HCEC 1CT (cell line): ENCODE measurements around the gene IRGC.

Source experiments
- DNase-seq: peaks from one replicate; pipeline ENCODE4 v3.0.0-alpha.2; 2017

Gene IRGC

DNA sequence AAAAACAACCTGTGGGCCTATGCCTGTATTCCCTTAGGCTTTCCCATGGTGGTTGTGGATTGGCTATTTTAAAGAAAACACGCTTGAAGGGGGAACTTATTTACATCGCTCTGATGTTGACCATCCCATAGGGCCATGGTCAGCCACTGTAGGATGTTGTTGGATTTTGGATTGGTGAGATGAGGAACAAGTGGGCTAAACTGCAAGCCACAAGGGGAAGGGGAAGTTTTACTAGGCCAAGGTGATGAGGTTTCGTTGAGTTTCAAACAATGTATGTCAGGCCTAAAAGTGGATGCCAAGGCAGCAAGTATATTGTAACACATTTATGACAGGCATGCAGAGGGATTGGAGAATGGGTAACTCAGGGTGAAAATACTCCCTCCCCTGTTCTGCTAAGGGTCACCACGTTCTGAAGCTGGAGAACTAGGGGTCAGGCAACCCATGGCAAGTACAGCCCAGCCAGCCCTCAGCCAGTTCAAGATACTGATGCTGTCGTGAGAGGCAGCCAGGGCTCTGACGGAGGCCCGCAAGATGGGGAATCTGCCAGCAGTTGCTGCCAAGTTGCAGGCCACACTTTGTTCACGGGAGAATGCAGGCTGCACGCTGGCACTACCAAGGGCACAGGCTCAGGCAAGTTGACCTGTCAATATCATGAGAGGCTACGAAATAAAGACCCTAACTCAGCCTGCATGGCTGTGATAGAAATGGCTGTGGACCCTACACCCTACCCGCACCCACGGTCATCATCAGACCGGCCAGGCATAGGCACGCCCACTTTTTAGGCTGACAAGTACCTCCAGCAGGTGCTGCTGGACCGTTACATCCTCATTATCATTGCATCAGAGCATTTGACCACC is 11.1 kb downstream of the IRGC start:
- DNase-seq: no peak

DNA sequence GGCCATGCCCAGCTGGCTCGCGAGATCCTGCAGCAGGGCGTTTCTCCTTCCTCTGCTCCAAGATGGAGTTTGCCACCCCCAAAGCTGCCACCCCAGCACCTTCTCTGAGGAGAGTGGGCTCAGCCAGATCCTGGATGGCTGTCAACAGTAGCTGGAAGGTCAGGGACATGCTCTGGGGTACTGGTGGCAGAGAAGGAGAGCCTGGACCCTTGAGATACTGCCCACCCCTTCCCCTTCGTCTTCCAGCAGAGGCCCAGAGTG is 11.6 kb downstream of the IRGC start:
- DNase-seq: no peak

DNA sequence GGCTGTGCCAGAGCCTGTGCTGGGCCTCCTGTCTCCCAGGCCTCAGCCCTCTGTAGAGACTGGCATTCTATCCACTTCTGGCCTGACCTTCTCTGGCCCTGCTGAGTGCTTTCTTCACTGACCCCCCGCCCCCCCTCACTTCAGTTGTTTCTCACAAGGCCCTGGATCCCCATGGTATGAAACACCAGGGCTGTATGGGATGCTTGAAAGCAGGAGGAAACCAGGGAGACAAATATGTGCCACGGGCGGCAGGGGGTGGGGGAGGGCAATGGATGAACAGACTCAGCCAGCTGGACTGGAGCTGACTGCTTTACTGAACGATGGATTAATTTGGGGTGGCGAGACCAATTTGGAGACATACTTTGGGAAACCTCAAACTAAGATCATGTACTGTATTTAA is 14.0 kb downstream of the IRGC start:
- no peak for DNase-seq

DNA sequence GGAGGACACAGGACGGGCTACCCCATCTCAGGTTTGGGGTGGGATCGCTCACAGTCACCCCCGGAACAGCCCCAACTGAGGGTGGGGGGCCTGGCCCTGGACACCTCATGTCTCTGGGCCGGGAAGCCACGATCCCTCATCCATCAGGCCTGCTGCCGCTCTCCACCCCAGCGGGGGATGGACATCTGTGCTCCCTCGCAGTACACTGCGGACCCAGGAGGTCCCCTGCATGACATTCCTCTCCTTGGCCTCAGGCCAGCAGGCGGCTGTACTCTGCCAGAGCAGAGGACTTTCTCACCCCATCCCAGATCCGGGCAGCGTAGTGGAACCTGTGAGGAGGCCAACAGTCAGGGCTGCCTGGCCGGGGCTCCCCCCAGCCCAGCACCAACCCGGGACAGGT is 15.5 kb downstream of the IRGC start:
- DNase-seq: no peak

DNA sequence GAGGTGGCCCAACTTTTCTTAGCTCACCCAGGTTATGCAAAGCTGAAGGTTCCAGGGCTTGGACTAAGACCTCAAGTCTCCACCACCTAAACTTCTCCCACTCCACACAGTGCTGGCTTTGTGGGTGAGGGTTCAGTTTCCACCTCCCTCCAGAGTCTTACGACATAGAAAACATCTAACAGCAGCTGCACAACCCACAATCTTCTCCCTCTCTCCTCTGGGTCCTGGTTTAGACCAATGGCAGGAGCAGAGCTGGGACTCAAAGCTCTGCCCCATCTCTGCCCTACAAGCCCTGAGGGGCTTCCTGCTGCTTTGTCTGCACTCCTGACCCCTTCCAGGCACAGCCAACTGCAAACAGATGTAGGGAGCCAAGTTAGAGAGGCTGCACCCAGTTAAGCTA is 16.0 kb downstream of the IRGC start:
- DNase-seq: no peak

DNA sequence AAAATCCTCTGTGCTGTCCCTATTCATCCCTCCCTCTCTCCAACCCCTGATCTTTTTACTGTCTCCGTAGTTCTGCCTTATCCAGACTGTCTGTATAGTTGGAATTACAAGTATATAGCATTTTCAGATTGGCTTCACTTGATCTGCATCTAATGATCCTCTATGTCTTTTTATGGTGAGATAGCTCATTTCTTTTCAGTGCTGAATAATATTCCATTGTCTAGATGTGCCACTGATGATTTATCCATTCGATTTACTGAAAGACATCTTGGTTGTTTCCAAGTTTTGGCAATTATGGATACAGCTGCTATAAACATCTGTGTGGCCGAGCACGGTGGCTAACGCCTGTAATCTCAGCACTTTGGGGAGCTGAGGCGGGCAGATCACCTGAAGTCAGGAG is 19.1 kb downstream of the IRGC start:
- DNase-seq: no peak

DNA sequence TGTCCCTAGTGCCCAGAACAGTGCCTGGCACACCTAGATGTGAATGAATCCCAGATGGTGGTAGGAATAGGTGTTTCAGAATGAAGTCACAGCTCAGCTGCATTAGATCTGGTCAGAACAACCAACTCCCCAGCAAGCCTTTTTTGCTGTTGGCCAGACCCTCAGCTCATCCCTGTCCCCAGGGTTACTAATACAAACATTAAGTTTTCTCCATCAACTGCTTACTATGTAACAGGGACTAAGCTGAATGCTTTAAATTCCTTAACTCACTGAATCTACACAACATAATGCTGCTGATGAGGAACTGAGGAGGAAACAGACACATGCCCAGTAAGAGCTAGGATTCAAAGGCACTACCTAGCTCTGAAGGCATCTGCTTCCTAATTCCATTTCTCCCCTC is 20.1 kb downstream of the IRGC start:
- DNase-seq: no peak

DNA sequence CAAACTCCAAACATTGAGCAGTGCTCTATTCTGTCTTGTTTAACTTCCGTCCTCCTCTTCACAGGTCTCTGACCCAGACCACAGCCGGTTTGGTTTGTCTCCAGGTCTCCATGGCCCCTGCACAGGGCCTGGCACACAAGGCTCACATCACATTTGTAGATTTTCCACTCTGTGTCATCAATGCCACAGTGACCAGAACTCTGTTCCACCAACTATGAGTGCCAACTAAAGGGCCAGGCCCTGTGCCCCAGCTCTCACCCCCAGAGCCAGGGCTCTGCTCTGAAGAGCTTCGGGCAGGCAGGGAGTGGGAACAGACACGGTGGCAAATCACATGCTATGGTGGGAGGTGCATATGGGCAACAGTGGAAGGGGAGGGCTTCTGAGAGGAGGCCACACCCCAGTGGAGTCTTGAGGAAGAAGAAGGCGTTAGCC is 22.9 kb downstream of the IRGC start:
- no peak for DNase-seq

DNA sequence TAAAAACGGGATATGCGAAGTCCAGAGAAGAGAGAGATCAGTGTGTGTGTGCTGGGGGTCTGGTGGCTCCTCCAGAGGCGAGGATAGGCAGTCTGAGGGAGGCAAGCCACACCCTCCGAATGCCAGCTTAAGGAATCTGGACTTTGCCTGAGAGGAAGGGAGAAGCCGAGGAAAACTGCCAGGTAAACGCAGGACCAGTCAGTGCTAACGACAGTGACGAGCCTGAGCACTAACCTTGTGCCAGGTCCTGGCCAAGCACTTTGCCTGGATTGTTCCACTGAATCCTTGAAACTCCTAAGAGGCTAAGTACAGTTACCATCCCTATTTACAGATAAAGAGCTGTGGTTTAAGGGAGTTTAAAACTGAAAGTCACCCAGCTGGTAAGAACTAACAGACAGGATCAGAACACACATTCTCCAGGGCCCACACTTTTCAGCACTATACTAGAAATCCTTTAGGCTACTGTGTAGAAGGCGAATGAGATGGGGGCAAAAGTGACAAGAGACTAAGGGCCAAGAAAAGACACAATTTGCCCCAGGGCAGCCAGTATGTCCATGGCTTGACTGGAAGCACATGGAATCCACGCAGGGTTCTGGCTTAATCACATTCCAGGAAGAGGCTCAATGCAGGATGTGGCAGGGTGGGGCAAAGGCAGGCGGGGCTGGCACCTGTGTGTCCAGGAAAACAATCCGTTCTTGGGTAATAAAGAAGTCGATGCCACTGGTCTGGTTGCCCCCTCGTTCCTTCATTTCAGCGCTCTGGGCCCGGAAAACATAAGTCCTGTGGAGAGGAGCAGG is 23.8 kb downstream of the IRGC start:
- DNase-seq: no peak

DNA sequence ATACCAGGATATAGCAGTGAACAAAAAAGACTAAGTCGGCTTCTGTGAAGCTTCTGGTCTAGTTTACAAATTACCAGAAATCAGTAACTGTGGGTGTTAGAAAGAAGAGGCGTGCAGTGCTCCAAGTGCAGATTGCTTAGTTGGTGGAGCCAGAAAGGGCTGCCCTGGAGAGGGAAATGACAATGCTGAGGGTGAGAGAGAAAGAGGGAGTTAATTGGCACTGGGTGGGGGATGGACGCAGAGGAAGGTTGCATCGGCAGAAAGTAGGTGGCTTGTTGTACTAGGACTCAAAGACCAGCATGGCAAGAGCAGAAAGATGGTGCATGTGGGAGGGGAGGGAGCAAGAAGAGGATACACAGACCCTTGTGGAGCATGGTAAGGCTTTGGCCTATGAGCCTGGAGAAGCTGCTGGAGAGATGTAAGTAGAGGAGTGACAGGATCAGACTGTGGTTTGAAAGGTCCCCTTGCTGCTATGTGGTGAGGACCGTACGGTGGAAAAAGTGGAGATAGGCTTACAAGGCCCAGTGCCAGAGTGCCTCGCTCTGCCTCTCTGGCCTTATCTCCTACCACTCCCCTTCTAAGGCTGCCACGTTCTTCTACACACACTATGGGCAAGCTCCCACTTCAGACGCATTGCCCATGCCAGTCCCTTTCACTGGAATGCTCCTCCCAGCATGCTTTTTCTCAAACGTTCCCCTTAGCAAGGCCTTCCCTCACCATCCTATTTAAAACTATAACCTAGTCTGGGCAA is 25.4 kb downstream of the IRGC start:
- DNase-seq: no peak

DNA sequence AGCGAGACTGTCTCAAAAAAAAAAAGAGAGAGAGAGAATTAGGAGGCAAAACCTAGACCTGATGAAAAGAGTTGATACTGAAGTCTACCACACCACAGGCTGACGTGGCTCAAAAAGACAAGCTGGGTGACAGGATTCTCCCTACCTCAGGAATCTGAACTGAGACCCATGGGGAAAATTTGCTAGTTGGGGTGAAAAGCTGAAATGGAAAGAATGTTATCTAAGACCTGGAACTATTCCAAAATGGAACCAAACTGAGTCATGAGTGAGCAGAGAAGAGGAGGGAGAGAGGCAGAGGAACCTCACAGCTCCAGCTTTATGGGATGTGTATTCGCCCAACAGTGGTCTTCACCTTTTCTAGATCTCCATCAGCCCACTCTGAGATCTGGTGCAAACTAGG is 27.2 kb downstream of the IRGC start:
- DNase-seq: no peak

DNA sequence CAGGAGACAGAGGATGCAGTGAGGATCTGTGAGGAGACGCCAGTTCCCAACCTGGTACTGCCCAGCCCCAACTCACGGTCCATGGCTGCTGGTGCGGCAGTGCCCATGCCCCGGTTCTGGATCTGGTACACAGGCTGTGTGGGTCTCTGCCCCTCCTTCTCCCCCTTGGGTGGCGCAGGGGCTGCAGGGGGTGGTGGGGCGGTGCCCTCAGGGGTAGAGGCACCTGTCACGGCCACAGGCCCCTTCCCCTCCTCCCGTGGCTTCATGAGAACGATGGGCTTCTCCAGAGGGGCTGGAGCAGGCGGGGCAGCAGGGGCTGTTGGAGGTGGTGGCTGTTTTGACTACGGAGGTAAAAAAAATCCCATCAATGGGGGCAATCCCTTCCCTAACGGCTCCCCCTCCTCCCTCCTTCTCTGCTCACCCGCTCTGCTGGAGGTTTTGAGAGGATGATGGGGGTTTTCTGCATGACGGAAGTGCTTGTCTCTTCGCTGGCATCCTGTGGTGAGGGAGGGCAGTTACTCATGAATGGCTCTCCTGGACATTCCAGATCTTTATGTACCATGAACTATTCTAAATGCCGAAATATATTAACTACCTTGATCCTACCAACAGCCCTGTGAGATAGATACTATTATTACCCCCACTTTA is 31.8 kb downstream of the IRGC start:
- no peak for DNase-seq

DNA sequence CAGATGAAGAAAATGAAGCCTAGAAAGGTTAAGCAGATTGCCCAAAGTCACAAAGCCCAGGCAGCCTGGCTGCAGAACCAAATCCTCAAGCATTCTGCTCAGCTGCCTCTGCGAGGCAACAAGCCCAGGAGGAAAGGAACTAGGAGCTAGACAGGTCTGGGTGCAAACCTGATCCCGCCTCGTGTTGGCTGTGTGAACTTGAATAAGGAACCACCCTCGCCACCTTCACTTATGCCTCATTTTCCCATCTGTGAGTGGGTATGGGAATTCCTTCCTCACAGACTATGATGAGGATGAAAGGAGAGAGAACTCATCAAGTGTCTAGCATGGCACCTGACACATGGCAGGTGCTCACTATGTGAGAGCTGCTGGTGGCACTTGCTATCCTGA is 32.3 kb downstream of the IRGC start:
- no peak for DNase-seq

DNA sequence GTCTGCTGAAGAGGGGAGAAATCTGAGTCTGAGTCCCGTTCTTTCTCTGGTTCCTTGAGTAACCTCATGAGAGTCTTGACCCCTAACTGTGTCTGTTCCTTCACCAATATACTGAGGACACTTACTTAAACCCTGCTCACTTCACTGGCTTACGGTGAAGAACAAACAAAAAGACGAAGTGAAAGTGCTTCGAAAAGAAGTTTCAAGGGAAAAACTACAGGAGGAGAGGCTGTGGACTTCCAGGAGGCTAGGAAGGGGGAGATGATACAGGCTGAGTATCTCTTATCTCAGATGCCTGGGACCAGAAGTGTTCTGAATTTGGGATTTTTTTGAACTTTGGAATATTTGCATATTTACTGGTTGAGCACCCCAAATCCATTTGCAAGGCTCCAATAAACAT is 32.8 kb downstream of the IRGC start:
- DNase-seq: no peak

DNA sequence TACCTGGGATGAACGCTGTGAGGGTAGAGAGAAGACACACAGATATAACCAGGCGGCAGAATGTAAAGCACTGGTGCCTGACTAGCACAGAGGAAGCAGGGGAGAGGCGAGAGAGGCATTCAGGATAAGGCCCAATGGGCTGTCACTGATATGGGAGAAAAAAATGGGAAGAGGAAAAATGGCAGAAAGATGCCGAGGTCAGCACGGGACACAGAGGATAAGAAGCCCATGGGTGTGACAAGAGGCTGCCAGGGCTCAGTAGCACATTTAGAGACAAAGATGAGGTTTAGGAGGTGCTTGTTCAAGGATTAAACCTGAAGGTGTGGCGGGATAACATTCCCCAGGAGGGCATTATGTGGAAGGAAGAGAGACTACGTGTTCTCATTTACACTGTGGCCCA is 33.3 kb downstream of the IRGC start:
- no peak for DNase-seq

DNA sequence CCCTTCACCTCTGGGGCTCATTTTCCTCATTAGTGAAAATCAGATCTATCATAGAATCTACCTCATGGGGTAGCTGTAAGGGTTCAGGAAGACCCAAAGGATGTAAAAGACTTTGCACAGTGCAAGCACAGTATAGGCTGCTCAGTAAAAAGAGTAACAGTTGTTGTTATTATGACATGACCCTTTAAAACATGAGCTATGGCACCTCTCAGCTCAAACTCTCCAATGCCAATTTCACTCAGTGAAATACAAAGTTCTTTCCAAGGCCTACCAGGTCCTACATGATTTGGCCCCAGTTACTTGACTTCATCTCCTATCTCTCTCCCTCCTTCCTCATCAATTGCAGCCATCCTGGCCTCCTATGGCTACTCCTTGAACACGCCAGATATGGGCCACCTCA is 34.0 kb downstream of the IRGC start:
- no peak for DNase-seq

DNA sequence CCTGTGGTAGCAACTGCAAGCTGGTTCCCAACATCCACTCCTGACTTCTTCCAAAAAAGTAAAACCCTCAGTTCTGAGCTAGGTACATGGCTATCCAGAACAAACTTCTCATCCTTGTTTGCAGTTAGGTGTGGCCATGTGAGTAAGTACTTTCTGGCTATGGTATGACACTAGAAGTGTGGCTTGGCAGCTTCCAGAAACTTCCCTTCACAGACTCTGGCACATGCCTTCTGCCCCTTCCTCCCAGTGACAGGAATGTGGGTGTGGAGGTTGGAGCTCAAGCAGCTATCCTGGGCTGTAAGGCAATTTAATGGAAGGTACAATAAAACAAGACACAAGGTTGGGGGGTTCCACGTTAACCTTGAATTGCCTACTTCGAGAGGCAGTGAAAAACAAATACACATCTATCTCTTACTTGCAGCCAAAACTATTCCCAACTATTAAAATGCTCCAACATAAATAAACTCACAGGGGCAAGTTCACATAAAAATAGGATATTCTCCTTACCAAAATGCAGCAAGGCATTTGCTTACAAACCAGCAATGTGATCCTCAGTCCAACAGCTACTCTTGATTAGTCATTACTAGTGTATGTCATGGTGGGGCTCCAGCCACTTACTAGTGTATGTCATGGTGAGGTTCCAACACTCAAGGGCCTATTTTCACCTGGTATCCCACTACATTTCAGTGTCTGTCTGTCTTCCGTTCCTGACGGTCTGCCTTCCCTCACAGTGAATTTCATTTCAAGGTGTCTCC is 35.8 kb downstream of the IRGC start:
- DNase-seq: peak; percentile 30

DNA sequence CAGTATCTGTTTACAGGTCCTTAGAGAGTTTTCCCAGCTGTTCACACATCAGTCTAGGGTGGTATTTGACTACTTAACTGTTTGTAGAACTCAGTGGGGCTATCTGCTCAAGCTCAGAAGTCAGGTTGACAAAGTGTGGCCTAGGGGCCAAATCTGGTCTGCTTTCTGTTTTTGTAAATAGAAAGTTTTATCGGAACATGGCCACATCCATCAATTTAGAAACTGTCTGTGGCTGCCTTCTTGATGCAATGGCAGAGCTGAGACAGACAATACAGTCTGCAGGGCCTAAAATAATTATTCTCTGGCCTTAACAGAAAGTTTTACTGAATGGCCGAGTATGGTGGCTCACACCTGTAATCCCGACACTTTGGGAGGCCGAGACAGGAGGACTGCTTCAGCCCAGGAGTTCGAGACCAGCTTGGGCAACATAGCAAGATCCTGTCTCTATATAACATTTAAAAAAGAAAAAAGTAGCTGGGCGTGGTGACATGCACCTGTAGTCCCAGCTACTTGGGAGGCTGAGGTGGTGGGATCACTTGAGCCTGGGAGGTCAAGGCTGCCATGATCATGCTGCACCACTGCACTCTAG is 36.5 kb downstream of the IRGC start:
- no peak for DNase-seq

DNA sequence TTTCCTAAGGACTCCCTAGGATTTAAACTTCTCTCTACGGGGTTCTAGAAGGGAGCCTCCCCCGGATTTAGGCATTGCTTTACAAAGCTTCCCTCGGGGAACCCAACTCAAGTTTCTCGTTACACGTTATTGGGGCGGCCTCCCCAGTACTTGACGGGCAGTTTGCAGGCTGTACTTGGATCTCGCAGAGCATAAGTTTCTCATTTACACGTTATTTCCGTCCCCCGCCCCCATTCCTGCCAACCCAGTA is 38.3 kb downstream of the IRGC start:
- no peak for DNase-seq

DNA sequence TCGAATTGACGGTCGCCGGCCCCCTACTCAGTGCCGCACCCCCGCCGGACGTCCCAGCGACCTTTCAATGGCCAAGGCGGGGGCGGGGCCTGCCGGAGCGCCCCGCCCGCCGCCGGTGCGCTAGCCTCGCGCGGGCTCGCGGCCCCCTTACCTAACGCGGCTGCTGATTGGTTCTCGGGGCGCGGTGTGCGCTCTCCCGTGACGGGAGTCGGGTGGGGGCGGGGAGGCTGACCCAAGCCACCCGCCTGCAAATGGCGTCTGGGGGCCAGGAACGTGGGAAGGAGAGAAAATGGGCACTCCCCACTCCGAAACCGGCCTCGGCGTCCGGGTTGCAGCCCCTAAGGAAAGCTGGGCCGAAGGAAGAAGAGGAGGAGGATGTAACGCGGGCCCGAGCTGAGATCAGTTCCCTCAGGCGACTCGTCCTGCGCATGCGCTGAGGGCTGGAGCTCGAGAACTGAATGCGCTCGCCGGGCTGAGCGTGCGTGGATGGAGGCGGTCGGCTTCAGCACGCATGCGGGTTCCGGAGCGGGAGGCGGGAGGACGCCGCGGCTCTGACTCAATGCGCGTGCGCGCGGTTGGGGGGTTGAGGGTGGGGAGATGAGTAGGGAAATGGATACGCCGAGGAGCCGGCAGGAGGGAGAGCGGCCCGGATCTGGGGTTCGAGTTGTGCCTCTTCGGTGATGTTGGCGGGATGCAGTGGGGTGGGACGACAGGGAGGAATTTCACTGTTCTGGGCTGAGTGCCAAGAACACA is 38.8 kb downstream of the IRGC start, which contains the start of gene SMG9:
TSS of gene SMG9 (minus strand) at position 460 of the 753 bp plus-strand sequence. CDS start 4,221 bp downstream, outside the sequence.
- DNase-seq: peak; percentile 95

DNA sequence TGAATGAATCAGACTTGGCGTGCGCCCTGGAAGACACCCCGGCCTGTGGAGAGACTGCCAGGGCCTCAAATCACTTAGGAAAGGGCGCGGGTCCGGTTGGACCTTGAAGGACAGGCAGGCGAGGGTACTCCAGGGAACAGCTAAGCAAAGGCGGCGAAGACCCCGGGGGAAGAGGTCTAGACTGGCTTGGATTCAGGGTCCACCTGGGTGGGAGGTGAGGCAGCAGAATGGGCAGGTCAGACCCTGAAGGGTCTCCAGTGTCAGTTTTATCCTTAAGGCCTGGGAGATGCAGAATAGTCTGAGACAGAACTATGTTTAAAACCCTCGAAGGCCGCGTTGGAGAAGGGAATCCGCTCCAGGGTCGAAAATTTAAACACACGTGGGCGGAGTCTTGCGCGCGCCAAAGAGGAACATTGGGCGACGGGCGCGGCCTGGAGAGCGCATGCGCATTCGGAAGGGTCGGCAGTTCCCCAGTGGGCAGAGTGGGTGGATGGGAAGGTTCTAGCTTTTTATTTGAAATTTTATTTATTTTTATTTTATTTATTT is 39.5 kb downstream of the IRGC start:
- peak; percentile 26 for DNase-seq
